Osteoblast (primary cell): Measurements from ENCODE around the gene LYSMD3. TPM values are rescaled to one million over a fixed set of nuclear protein-coding genes. Genes with fewer than 3 reads are reported as not detected.

Experiments used
- DNase-seq: peaks from one replicate; pipeline ENCODE4 v3.0.0; 2011; ENCODE audit warnings: low spot score, mixed read lengths; ENCODE audit not compliant: insufficient read length; ENCODE audit errors: missing footprints
- H2AFZ ChIP-seq: 2 replicates; pipeline ENCODE4 v1.6.0; 2011; ENCODE audit warnings: mild to moderate bottlenecking, low read length
- H3K27ac ChIP-seq: 2 replicates; pipeline ENCODE4 v1.5.1; 2011; ENCODE audit warnings: mild to moderate bottlenecking, low read depth, low read length, moderate library complexity
- H3K27me3 ChIP-seq: 2 replicates; pipeline ENCODE4 v1.6.0; 2012; ENCODE audit warnings: mild to moderate bottlenecking, control low read depth, inconsistent platforms, low read length, moderate library complexity; ENCODE audit not compliant: insufficient read depth
- H3K36me3 ChIP-seq: 2 replicates; pipeline ENCODE4 v1.5.1; 2011; ENCODE audit warnings: mild to moderate bottlenecking, low read length, control low read depth, moderate library complexity; ENCODE audit not compliant: insufficient read depth
- H3K4me1 ChIP-seq: 2 replicates; pipeline ENCODE4 v1.5.1; 2011; ENCODE audit warnings: mild to moderate bottlenecking, low read length, control low read depth, moderate library complexity; ENCODE audit not compliant: insufficient read depth
- H3K4me2 ChIP-seq: 2 replicates; pipeline ENCODE4 v1.6.0; 2011; ENCODE audit warnings: mild to moderate bottlenecking, low read length; ENCODE audit not compliant: insufficient read depth
- H3K4me3 ChIP-seq: fragments of 200-600 bp; sonication (generic); 3 replicates; pipeline ENCODE4 v1.5.1; 2012; ENCODE audit warnings: mild to moderate bottlenecking, low read length, inconsistent platforms; ENCODE audit not compliant: insufficient read depth
- H3K79me2 ChIP-seq: 2 replicates; pipeline ENCODE4 v1.6.0; 2012; ENCODE audit warnings: mild to moderate bottlenecking, low read length, control low read depth, inconsistent platforms; ENCODE audit not compliant: insufficient read depth
- H3K9me3 ChIP-seq: 2 replicates; pipeline ENCODE4 v1.5.1; 2011; ENCODE audit warnings: low read depth, low read length, control low read depth
- H4K20me1 ChIP-seq: 2 replicates; pipeline ENCODE4 v1.6.0; 2012; ENCODE audit warnings: mild to moderate bottlenecking, low read length, control low read depth; ENCODE audit not compliant: insufficient read depth
- CTCF ChIP-seq: IDR thresholded peaks from 2 replicates; pipeline ENCODE4 v1.5.1; 2011; ENCODE audit warnings: mild to moderate bottlenecking, low read depth, low read length, moderate library complexity; ENCODE audit errors: extremely low read depth
- total RNA-seq: library from RNA; depleted of rRNA; stranded (reverse); fragments of >200 nt; gene quantifications from 2 replicates; pipeline ENCODE4 v1.2.3, GENCODE V29; 2012

Gene LYSMD3
- total RNA-seq, 1 donor = 17.7 TPM

GRCh38 chr5:90557871-90558270, 28.5 kb upstream of the LYSMD3 start:
- no peaks in the 10 kb centered on the region for H3K4me1 ChIP-seq
- no peak for TF ChIP-seq CTCF
- no peaks in the 10 kb centered on the region for H4K20me1 ChIP-seq
- no peak overlapping the region for H3K27ac ChIP-seq
- peak overlapping the region; percentile 47 for H3K4me3 ChIP-seq
- no peaks in the 10 kb centered on the region for H3K79me2 ChIP-seq
- H3K9me3 ChIP-seq = no peaks in the 10 kb centered on the region
- no peaks in the 10 kb centered on the region for H3K36me3 ChIP-seq
- DNase-seq = no peak
- H3K27me3 ChIP-seq = peaks cover 43% of the 10 kb centered on the region
- H3K4me2 ChIP-seq = peak overlapping the region; percentile 59
- no peak overlapping the region for H2AFZ ChIP-seq

DNA sequence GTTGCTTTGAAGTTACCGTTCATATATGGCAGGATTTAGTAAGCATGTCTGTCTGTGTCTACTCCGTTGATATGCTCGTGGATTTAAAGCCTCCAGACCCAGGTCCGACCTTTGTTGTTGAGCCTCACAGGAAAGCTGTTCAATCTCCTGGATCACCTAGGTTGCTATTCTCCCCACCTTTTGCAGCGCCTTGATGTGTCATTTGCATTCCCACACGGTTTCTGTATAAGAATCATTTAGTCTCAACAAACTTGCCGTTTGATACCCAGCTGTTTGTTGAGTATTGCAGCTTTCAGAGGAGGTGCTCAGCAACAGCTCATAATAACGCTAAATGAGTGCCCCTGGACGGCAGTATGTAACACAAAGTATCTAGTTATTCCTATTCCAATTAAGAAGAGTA, 28.0 kb upstream of the LYSMD3 start:
- Histone ChIP-seq H3K4me2 (no peak overlapping the region), H3K4me3 (no peak overlapping the region), H3K27ac (no peak overlapping the region), H4K20me1 (no peaks in the 10 kb centered on the region), H3K36me3 (no peaks in the 10 kb centered on the region), H3K9me3 (no peaks in the 10 kb centered on the region), H3K27me3 (peaks cover 45% of the 10 kb centered on the region), H2AFZ (no peak overlapping the region), H3K4me1 (no peaks in the 10 kb centered on the region), H3K79me2 (no peaks in the 10 kb centered on the region)
- no peak for TF ChIP-seq CTCF
- no peak for DNase-seq

- peaks cover 47% of the 10 kb centered on the region for H3K27me3 ChIP-seq
- H3K4me1 ChIP-seq = no peaks in the 10 kb centered on the region
- no peak overlapping the region for H2AFZ ChIP-seq
- no peak for DNase-seq
- H3K4me3 ChIP-seq = no peak overlapping the region
- no peak overlapping the region for H3K4me2 ChIP-seq
- TF ChIP-seq CTCF = no peak
- H3K9me3 ChIP-seq = no peaks in the 10 kb centered on the region
- no peaks in the 10 kb centered on the region for H3K36me3 ChIP-seq
- H4K20me1 ChIP-seq = no peaks in the 10 kb centered on the region
- no peaks in the 10 kb centered on the region for H3K79me2 ChIP-seq
- no peak overlapping the region for H3K27ac ChIP-seq
Observed at GRCh38 chr5:90555666-90556065, 26.3 kb upstream of the LYSMD3 start.

DNA sequence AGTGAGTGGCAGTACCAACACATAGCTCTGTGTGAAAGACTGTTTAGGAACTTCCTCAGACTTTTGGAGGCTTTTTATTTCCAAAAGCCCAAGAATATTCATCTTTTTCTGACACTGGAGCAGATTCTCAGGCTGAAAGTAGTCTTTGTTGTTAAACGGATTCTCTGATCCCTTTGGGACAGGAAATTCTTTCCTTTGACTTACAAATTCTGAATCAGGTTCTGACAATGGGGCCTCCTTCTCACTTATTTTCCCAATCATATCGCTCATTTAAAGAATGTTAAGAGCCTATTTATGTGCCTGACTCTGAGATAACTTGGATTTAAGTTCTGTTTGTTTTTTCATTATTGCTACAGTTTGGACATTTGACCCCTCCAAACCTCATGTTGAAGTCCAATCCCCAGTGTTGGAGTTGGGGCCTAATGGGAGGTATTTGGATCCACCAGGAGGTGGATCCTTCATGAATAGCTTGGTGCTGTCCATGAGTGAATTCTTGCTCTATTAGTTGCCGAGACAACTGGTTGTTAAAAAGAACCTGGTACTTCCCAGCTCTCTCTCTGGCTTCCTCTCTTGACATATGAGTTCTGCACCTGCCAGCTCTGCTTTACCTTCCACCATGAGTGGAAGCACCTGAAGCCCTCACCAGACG, 25.1 kb upstream of the LYSMD3 start:
- H4K20me1 ChIP-seq = no peaks in the 10 kb centered on the region
- no peak overlapping the region for H3K27ac ChIP-seq
- no peaks in the 10 kb centered on the region for H3K9me3 ChIP-seq
- H3K27me3 ChIP-seq = peaks cover 43% of the 10 kb centered on the region
- no peak for TF ChIP-seq CTCF
- no peak overlapping the region for H2AFZ ChIP-seq
- no peaks in the 10 kb centered on the region for H3K36me3 ChIP-seq
- no peak overlapping the region for H3K4me3 ChIP-seq
- H3K4me1 ChIP-seq = no peaks in the 10 kb centered on the region
- no peak overlapping the region for H3K4me2 ChIP-seq
- H3K79me2 ChIP-seq = no peaks in the 10 kb centered on the region
- no peak for DNase-seq
